Thyroid gland (tissue), 4 donors: ENCODE data around the gene SASH1.

Source experiments
- POLR2A ChIP-seq, 2 donors: fragments of 450-650 bp; IDR thresholded peaks; one replicate each; pipeline ENCODE4 v1.6.1; 2017; ENCODE audit warnings: antibody characterized with exemption in 2 of 2, mild to moderate bottlenecking in 2 of 2, moderate library complexity in 1 of 2
- TF ChIP-seq, protein P1 (sequence below), 6 experiments: fragments of 200-600 bp in 3 of 6; fragments of 450-650 bp in 3 of 6; sonication (generic) in 3 of 6; IDR thresholded peaks; one replicate each; pipeline ENCODE4 v1.5.1; 2016 to 2019; ENCODE audit warnings: antibody characterized with exemption in 6 of 6, mild to moderate bottlenecking in 2 of 6, inconsistent platforms in 1 of 6, moderate library complexity in 1 of 6

DNA sequence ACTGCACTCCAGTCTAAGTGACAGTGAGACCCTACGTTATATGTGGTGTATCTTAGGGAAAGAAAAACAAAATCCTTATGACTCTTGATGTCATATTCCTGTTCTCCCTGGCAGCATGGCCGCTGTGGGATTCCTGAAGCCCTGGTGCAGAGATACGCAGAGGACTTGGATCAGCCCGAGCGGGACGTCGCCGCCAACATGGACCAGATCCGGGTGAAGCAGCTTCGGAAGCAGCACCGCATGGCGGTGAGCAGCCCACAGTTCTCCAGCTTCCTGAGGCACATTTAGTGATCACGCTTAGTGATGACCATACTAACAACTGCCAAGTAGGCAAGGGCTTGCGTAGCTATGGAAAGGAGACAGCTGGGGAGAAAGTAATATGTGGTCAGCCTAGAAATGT, 203.3 kb downstream of the SASH1 start:
- TF ChIP-seq, protein P1, sequence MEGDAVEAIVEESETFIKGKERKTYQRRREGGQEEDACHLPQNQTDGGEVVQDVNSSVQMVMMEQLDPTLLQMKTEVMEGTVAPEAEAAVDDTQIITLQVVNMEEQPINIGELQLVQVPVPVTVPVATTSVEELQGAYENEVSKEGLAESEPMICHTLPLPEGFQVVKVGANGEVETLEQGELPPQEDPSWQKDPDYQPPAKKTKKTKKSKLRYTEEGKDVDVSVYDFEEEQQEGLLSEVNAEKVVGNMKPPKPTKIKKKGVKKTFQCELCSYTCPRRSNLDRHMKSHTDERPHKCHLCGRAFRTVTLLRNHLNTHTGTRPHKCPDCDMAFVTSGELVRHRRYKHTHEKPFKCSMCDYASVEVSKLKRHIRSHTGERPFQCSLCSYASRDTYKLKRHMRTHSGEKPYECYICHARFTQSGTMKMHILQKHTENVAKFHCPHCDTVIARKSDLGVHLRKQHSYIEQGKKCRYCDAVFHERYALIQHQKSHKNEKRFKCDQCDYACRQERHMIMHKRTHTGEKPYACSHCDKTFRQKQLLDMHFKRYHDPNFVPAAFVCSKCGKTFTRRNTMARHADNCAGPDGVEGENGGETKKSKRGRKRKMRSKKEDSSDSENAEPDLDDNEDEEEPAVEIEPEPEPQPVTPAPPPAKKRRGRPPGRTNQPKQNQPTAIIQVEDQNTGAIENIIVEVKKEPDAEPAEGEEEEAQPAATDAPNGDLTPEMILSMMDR (IDR thresholded peaks at IDR 0.05) = no peak
- TF ChIP-seq POLR2A (IDR thresholded peaks at IDR 0.05) = no peak
